Upper lobe of left lung (tissue), 4 donors: ENCODE data around the gene SEC61A1.

Experiments used
- EP300 ChIP-seq, 4 donors: sonication (generic); formaldehyde crosslinking; IDR thresholded peaks; one replicate each; pipeline ENCODE4 v1.5.1; 2017; ENCODE audit warnings: antibody characterized with exemption in 4 of 4, control low read depth in 2 of 4
- POLR2A ChIP-seq, 4 donors: fragments of 450-650 bp; IDR thresholded peaks; one replicate each; pipeline ENCODE4 v1.5.1; 2016 to 2017; ENCODE audit warnings: antibody characterized with exemption in 4 of 4, mild to moderate bottlenecking in 2 of 4
- POLR2AphosphoS5 ChIP-seq, 2 donors: sonication (generic); formaldehyde crosslinking; IDR thresholded peaks; one replicate each; pipeline ENCODE4 v1.5.1; 2017; ENCODE audit warnings: antibody characterized with exemption in 2 of 2
- TF ChIP-seq, protein P1 (sequence below), 6 experiments: fragments of 450-650 bp in 4 of 6; fragments of 200-600 bp in 2 of 6; sonication (generic) in 2 of 6; IDR thresholded peaks; one replicate each; pipeline ENCODE4 v1.5.1; 2016 to 2019; ENCODE audit warnings: antibody characterized with exemption in 6 of 6

DNA sequence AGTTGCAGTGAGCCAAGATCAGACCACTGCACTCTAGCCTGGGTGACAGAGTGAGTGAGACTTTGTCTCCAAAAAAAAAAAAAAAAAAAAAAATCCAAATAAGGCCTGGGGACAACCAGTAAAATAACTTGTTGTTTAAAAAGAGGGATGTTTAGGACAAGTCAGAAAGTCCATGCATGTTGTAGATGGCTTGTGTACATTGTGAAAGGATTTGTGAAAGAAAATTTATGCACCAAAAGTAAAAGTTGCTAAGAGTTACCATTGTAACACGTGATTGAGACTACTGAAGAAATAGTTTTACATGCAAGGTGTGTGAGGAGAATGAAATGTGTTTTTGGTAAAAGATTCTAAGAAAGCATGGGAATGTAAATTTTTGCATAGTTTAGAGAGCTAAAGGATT lies 35.7 kb upstream of the SEC61A1 start:
- TF ChIP-seq, protein P1, sequence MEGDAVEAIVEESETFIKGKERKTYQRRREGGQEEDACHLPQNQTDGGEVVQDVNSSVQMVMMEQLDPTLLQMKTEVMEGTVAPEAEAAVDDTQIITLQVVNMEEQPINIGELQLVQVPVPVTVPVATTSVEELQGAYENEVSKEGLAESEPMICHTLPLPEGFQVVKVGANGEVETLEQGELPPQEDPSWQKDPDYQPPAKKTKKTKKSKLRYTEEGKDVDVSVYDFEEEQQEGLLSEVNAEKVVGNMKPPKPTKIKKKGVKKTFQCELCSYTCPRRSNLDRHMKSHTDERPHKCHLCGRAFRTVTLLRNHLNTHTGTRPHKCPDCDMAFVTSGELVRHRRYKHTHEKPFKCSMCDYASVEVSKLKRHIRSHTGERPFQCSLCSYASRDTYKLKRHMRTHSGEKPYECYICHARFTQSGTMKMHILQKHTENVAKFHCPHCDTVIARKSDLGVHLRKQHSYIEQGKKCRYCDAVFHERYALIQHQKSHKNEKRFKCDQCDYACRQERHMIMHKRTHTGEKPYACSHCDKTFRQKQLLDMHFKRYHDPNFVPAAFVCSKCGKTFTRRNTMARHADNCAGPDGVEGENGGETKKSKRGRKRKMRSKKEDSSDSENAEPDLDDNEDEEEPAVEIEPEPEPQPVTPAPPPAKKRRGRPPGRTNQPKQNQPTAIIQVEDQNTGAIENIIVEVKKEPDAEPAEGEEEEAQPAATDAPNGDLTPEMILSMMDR (IDR thresholded peaks at IDR 0.05): no peak
- TF ChIP-seq POLR2AphosphoS5 (IDR thresholded peaks at IDR 0.05) (no peak), POLR2A (IDR thresholded peaks at IDR 0.05) (no peak), EP300 (IDR thresholded peaks at IDR 0.05) (no peak)
